HEK293 (cell line): Measurements from ENCODE around the gene ZNF106.
A peak's percentile ranks its signal among the peaks of the same experiment; 100 is the strongest.

ENCODE experiments used
- ELK4 ChIP-seq: IDR thresholded peaks from 2 replicates; pipeline ENCODE4 v1.6.1; 2011; ENCODE audit warnings: mild to moderate bottlenecking, low read depth, low read length, borderline replicate concordance
- KLF7 ChIP-seq: fragments of 450-650 bp; formaldehyde crosslinking; IDR thresholded peaks from 2 replicates; pipeline ENCODE4 v1.5.1; 2016; ENCODE audit warnings: missing biosample characterization, missing genetic modification characterization, borderline replicate concordance
- KLF8 ChIP-seq: fragments of 450-650 bp; formaldehyde crosslinking; IDR thresholded peaks from 2 replicates; pipeline ENCODE4 v1.5.1; 2016; ENCODE audit warnings: missing biosample characterization, missing genetic modification characterization
- KLF9 ChIP-seq: fragments of 450-650 bp; formaldehyde crosslinking; IDR thresholded peaks from 2 replicates; pipeline ENCODE4 v1.5.1; 2016; ENCODE audit warnings: missing biosample characterization, missing genetic modification characterization, low read depth
- OSR2 ChIP-seq: fragments of 450-650 bp; formaldehyde crosslinking; IDR thresholded peaks from 2 replicates; pipeline ENCODE4 v1.5.1; 2016; ENCODE audit warnings: missing biosample characterization, missing genetic modification characterization
- ZBTB1 ChIP-seq: fragments of 450-650 bp; formaldehyde crosslinking; IDR thresholded peaks from 2 replicates; pipeline ENCODE4 v1.5.1; 2016; ENCODE audit warnings: missing biosample characterization, missing genetic modification characterization
- ZBTB10 ChIP-seq: fragments of 450-650 bp; formaldehyde crosslinking; IDR thresholded peaks from 2 replicates; pipeline ENCODE4 v1.5.1; 2016; ENCODE audit warnings: missing biosample characterization, missing genetic modification characterization
- ZBTB20 ChIP-seq: fragments of 450-650 bp; formaldehyde crosslinking; IDR thresholded peaks from 2 replicates; pipeline ENCODE4 v1.5.1; 2016; ENCODE audit warnings: missing biosample characterization, missing genetic modification characterization
- ZBTB26 ChIP-seq: fragments of 450-650 bp; formaldehyde crosslinking; optimal IDR thresholded peaks from 2 replicates; pipeline ENCODE3; 2016; ENCODE audit warnings: missing biosample characterization, mild to moderate bottlenecking, missing genetic modification characterization
- ZEB2 ChIP-seq: fragments of 450-650 bp; formaldehyde crosslinking; IDR thresholded peaks from 2 replicates; pipeline ENCODE4 v1.5.1; 2016; ENCODE audit warnings: missing biosample characterization, missing genetic modification characterization
- ZFHX2 ChIP-seq: fragments of 450-650 bp; formaldehyde crosslinking; conservative IDR thresholded peaks from 2 replicates; pipeline ENCODE4 v1.5.1; 2016; ENCODE audit warnings: missing biosample characterization, missing genetic modification characterization
- ZIC2 ChIP-seq: fragments of 450-650 bp; formaldehyde crosslinking; IDR thresholded peaks from 2 replicates; pipeline ENCODE4 v1.5.1; 2016; ENCODE audit warnings: missing biosample characterization, missing genetic modification characterization
- ZNF146 ChIP-seq: fragments of 450-650 bp; formaldehyde crosslinking; IDR thresholded peaks from 2 replicates; pipeline ENCODE4 v1.5.1; 2016; ENCODE audit warnings: missing biosample characterization, missing genetic modification characterization
- ZNF155 ChIP-seq: fragments of 450-650 bp; formaldehyde crosslinking; IDR thresholded peaks from 2 replicates; pipeline ENCODE4 v1.5.1; 2016; ENCODE audit warnings: missing biosample characterization, missing genetic modification characterization
- ZNF274 ChIP-seq, 2 experiments: fragments of 200-500 bp in 1 of 2; fragments of 450-650 bp in 1 of 2; sonication (Bioruptor generic) in 1 of 2; formaldehyde crosslinking in 1 of 2; IDR thresholded peaks; 2 replicates each; pipeline versions ENCODE4 v1.5.1 to v1.6.1; 2014 to 2016; ENCODE audit warnings: borderline replicate concordance in 1 of 2, inconsistent platforms in 1 of 2, low read length in 1 of 2, missing biosample characterization in 1 of 2, missing genetic modification characterization in 1 of 2
- ZNF362 ChIP-seq: fragments of 450-650 bp; formaldehyde crosslinking; IDR thresholded peaks from 2 replicates; pipeline ENCODE4 v1.5.1; 2016; ENCODE audit warnings: missing biosample characterization, missing genetic modification characterization
- ZNF37A ChIP-seq: fragments of 450-650 bp; IDR thresholded peaks from 2 replicates; pipeline ENCODE4 v1.5.1; 2018; ENCODE audit warnings: missing biosample characterization, missing genetic modification characterization
- ZNF426 ChIP-seq: fragments of 450-650 bp; formaldehyde crosslinking; IDR thresholded peaks from 2 replicates; pipeline ENCODE4 v1.5.1; 2017; ENCODE audit warnings: missing biosample characterization, missing genetic modification characterization, mild to moderate bottlenecking, inconsistent platforms, moderate library complexity
- ZNF518A ChIP-seq: fragments of 450-650 bp; formaldehyde crosslinking; conservative IDR thresholded peaks from 2 replicates; pipeline ENCODE4 v1.5.1; 2016; ENCODE audit warnings: low read depth, missing biosample characterization, missing genetic modification characterization
- ZNF548 ChIP-seq: fragments of 450-650 bp; formaldehyde crosslinking; IDR thresholded peaks from 2 replicates; pipeline ENCODE4 v1.5.1; 2016; ENCODE audit warnings: missing biosample characterization, missing genetic modification characterization
- ZNF596 ChIP-seq: fragments of 450-650 bp; IDR thresholded peaks from 2 replicates; pipeline ENCODE4 v1.5.0; 2018; ENCODE audit warnings: missing biosample characterization, mild to moderate bottlenecking, missing genetic modification characterization, moderate library complexity
- ZNF621 ChIP-seq: fragments of 450-650 bp; formaldehyde crosslinking; IDR thresholded peaks from 2 replicates; pipeline ENCODE4 v1.5.1; 2017; ENCODE audit warnings: missing biosample characterization, missing genetic modification characterization
- ZNF623 ChIP-seq: fragments of 450-650 bp; formaldehyde crosslinking; IDR thresholded peaks from 2 replicates; pipeline ENCODE4 v1.5.1; 2016; ENCODE audit warnings: missing biosample characterization, missing genetic modification characterization
- ZNF777 ChIP-seq: fragments of 450-650 bp; formaldehyde crosslinking; IDR thresholded peaks from 2 replicates; pipeline ENCODE4 v1.5.1; 2017; ENCODE audit warnings: missing biosample characterization, missing genetic modification characterization, borderline replicate concordance
- ZSCAN5A ChIP-seq: fragments of 450-650 bp; formaldehyde crosslinking; IDR thresholded peaks from 2 replicates; pipeline ENCODE4 v1.5.1; 2016; ENCODE audit warnings: missing biosample characterization, missing genetic modification characterization
- ZXDB ChIP-seq: fragments of 450-650 bp; formaldehyde crosslinking; IDR thresholded peaks from 2 replicates; pipeline ENCODE4 v1.5.1; 2016; ENCODE audit warnings: missing biosample characterization, missing genetic modification characterization

The ZNF106 gene

GRCh38 chr15:42490671-42491538 is at the start of gene ZNF106 (continued):
- TF ChIP-seq ZNF621 (no peak), ZNF548 (tag by site-specific recombination) (no peak), ZEB2 (tag by site-specific recombination) (0 out of 2 replicates have a peak, but pooled peaks have one; percentile 34), ZNF596 (tag by site-specific recombination) (no peak), ZNF37A (tag by site-specific recombination) (no peak), ZNF274 (IDR thresholded peaks at IDR 0.05; ENCODE audit: low read length) (no peak), ZNF274 (tag by site-specific recombination; IDR thresholded peaks at IDR 0.05; ENCODE audit: borderline replicate concordance) (no peak), ZBTB26 (tag by site-specific recombination) (peak; percentile 38), ZIC2 (tag by site-specific recombination) (peak; percentile 30; the same call in 1 of the 2 replicates), ZNF777 (tag by site-specific recombination) (no peak), KLF7 (tag by site-specific recombination) (no peak; the same call in 1 of the 2 replicates), ZNF426 (tag by site-specific recombination) (no peak), ZNF155 (tag by site-specific recombination) (no peak), ZBTB1 (tag by site-specific recombination) (no peak), ZBTB10 (tag by site-specific recombination) (no peak), ZXDB (tag by site-specific recombination) (peak; percentile 79), ZNF518A (0 out of 2 replicates have a peak, but pooled peaks have one; percentile 40), ZBTB20 (tag by site-specific recombination) (peak; percentile 59; the same call in 1 of the 2 replicates), OSR2 (no peak), KLF8 (tag by site-specific recombination) (peak; percentile 72), ELK4 (no peak), ZNF362 (tag by site-specific recombination) (peak; percentile 99), ZNF623 (tag by site-specific recombination) (no peak), ZFHX2 (peak; percentile 24; the same call in 1 of the 2 replicates), KLF9 (tag by site-specific recombination) (no peak), ZSCAN5A (tag by site-specific recombination) (no peak), ZNF146 (tag by site-specific recombination) (no peak)
